HG03064 (cell line): Measurements from ENCODE around the gene RIT1.

Source experiments
- ATAC-seq: cut with Tn5 transposase; IDR thresholded peaks from one replicate; pipeline ENCODE4 v1.9.1; 2021; ENCODE audit warnings: low read depth; ENCODE audit not compliant: unreplicated experiment

The RIT1 gene

GRCh38 chr1:155859881-155860871 is 51.0 kb downstream of the RIT1 start:
- ATAC-seq: no peak

GRCh38 chr1:155859234-155859829 is 51.8 kb downstream of the RIT1 start, which contains the start of gene SYT11:
SYT11 (plus strand) TSS chr1:155859567; CDS start chr1:155859762, 195 bp downstream.
- peak; percentile 52 for ATAC-seq

DNA sequence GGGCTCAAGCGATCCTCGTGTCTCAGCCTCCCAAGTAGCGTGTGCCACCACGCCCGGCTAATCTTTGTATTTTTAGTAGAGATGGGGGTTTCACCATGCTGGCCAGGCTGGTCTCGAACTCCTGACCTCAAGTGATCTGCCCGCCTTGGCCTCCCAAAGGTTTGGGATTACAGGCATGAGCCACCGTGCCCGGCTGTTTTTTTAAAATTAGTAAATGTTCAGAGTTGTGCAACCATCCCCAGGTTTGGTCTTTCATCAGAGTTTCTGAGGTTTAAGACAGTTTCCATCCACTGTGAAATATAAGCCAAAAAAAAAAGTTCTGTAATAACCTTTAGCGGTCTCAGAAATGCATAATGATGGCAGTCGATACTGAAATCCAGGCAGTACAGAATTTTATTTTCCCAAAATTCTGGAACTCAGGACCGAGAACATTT is 52.3 kb downstream of the RIT1 start:
- peak; percentile 5 for ATAC-seq

GRCh38 chr1:155856975-155857930 is 53.9 kb downstream of the RIT1 start, which contains the start of gene GON4L:
GON4L (minus strand) TSS chr1:155857214; CDS start chr1:155853780, 3,434 bp downstream.
- no peak for ATAC-seq

- ATAC-seq: no peak
These were observed 54.7 kb downstream of the RIT1 start for GRCh38 chr1:155856257-155856974.

DNA sequence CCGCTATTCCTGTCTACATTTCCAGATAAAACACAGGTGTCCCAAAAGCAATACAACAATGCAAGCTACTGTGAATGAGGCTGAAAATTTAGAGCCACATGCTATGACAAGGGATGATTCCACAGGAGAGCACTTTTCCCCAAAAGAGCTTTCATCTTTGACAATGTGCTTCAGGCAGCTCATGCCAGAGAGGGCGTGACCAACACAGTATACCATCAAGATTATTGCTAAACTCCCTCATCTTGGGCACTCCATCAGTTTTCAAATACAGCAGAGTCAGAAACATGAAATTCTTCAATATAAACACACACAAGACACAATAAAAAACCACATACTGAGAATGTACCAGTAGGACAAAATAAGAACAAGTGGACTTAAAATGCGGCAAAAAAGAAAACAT is 60.8 kb downstream of the RIT1 start:
- no peak for ATAC-seq

DNA sequence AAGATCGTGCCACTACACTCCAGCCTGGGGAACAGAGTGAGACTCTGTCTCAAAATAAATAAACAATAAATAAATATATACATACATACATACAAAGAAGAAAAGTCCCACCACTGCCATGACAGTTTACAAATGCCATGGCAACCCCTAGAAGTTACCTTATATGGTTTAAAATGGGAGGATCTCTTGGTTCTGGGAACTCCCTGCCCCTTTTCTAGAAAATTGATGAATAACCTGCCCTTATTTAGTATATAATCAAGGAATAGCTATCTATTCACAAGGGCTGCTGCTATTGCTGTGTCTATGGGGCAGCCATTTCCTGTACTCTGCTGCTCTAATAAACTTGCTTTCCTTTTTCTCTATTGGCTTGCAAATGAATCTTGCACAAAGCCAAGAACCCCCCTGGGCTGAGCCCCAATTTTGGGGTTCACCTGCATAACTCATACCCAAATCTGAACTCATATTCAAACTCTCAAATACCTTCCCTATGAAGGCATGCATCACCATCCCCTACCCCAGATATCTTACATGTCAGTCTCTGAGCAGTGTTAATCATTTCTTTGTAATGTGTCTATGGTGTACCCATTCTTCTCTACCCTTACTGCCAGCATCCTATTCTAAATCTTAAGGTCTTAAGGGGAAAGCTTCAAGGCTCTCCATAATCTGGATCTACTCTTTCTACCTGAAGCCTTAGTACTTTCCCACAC is 63.2 kb downstream of the RIT1 start:
- no peak for ATAC-seq
